ENCODE data around the gene DPY30.
"Not testable (repeated sequence)": the region's sequence is repeated elsewhere in the genome, so short reads cannot be mapped to it uniquely, and the experiment has no call there.

Gene DPY30

DNA sequence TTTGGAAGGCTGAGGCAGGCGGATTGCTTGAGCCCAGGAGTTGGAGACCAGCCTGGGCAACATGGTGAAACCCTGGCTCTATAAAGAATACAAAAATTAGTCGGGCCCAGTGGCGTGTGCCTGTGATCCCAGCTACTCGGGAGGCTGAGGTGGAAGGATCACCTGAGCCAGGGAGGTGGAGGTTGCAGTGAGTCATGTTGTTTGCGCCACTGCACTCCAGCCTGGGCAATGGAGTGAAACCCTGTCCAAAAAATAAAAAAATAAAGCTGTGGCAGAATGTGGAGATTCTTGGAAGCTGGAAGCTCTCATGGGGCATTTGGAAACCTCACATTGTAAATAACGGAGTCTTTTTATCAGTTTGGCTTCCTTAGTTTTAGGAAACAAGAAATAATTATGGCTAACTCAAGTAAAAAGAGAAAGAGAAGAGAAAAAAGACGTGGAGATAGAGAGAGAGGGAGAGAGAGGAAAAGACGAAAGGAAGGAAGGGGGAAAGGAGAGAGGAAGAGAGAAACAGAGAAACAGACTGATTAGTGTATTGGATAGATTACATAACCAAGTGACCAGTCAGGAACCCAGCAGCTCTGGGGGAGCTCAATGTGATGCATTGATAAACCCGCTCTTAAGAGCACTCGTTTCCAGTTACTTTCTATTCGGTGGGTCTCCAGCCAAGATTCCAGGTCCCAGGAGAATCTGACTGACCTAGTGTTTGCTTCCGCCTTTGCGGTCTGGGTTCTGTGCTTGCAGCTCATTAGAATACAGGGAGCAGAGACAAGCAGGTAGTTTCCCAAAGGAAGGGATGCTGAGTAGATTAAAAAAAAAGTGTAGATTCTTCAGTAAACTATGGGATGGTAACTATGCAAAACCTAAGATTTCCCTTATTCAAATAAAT, 22.6 kb upstream of the DPY30 start:
- TF ChIP-seq, protein P1, sequence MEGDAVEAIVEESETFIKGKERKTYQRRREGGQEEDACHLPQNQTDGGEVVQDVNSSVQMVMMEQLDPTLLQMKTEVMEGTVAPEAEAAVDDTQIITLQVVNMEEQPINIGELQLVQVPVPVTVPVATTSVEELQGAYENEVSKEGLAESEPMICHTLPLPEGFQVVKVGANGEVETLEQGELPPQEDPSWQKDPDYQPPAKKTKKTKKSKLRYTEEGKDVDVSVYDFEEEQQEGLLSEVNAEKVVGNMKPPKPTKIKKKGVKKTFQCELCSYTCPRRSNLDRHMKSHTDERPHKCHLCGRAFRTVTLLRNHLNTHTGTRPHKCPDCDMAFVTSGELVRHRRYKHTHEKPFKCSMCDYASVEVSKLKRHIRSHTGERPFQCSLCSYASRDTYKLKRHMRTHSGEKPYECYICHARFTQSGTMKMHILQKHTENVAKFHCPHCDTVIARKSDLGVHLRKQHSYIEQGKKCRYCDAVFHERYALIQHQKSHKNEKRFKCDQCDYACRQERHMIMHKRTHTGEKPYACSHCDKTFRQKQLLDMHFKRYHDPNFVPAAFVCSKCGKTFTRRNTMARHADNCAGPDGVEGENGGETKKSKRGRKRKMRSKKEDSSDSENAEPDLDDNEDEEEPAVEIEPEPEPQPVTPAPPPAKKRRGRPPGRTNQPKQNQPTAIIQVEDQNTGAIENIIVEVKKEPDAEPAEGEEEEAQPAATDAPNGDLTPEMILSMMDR (IDR thresholded peaks at IDR 0.05; ENCODE audit: insufficient read depth, missing control alignments): no peak
- DNase-seq (ENCODE audit: insufficient read length, low spot score) (no peak), FAIRE-seq (no peak)

DNA sequence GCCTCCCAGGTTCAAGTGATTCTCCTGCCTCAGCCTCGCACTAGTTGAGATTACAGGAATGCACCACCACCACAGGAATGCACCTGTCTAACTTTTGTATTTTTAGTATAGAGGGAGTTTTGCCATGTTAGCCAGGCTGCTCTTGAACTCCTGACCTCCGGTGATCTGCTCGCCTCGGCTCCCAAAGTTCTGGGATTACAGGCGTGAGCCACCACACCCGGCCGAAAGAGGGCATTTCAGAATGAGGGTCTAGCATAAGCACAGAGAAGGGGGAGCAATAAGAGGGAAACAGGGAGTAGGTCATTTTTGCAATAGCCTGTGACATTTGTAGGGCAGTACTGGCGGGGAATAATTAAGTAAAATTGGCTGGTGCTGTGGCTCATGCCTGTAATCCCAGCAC, 21.8 kb upstream of the DPY30 start:
- TF ChIP-seq, protein P1 (IDR thresholded peaks at IDR 0.05; ENCODE audit: insufficient read depth, missing control alignments): no peak

DNA sequence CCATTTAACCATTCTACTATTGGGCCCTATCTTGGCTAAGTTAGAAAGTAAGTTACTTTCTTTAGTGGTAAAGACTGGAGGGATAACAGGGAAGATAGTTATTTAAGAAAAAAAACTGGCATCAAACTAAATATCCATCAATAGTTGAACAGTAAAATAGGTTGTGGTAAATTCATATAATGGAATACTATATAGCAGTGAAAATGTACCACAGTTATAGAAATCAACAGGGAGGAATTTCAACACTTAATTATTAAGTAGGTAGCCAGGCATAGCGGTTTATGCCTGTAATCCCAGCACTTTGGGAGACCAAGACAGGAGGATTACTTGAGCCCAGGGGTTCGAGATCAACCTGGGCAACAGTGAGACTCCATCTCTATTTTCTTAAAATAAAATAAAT, 20.7 kb upstream of the DPY30 start:
- TF ChIP-seq, protein P1 (IDR thresholded peaks at IDR 0.05; ENCODE audit: insufficient read depth, missing control alignments): no peak
- FAIRE-seq (no peak), DNase-seq (ENCODE audit: insufficient read length, low spot score) (no peak)

More for the DNA sequence above, 21.8 kb upstream of the DPY30 start:
- no peak for DNase-seq (ENCODE audit: insufficient read length, low spot score)
- no peak for FAIRE-seq

DNA sequence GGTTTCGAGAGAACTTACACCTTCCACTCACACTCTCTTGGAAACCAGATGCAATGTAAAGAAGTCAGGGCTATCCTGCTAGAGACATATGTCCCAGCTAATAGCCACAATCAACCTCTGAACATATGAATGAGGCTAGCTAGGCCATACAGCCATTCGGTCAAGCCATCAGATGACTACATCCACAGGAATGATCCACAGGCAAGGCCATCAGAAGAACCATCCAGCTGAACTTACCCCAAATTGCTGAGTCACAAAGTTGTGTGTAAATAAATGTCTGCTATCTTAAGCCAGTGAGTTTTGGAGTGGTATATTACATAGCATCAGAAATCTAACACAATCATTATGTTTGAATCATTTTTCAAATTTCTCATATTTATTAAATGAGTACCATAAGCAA, 18.5 kb upstream of the DPY30 start:
- DNase-seq (ENCODE audit: insufficient read length, low spot score): no peak
- TF ChIP-seq, protein P1 (IDR thresholded peaks at IDR 0.05; ENCODE audit: insufficient read depth, missing control alignments): no peak
- no peak for FAIRE-seq

DNA sequence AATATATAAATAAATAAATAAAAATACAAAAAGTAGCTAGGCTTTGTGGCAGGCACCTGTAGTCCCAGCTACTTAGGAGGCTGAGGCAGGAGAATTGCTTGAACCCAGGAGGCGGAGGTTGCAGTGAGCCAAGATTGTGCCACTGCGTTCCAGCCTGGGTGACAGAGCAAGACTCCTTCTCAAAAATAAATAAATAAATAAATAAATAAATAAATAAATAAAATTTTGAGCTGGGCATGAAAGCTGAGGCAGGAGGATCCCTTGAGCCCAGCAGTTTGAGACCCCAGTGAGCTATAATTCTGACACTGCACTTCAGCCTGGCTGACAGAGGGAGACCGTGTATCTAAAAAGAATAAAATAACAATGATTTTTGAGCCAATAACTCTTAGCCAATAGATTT, 15.0 kb upstream of the DPY30 start:
- not testable (repeated sequence) for DNase-seq (ENCODE audit: insufficient read length, low spot score); FAIRE-seq

DNA sequence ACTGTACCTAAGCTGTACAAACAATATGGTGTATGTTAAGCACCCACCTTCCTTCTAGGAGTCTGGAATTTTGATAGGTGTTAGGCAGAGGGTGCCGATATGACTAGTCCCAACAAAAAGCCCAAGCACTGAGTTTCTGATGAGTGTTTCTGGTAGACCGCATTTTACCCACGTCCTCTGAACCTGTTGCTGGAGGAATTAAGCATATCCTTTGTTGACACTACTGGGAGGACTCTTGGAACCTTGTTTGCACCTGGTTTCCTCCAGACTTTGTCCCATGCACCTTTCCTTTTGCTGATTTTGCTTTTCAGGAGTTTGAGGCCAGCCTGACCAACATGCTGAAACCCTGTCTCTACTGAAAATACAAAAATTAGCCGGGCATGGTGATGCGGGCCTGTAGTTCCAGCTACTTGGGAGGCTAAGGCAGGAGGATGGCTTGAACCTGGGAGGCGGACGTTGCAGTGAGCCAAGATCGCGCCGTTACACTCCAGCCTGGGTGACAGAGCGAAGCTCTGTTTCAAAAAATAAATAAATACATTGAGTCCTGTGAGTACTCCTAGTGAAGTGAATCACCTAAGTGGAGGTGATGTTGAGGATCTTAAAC, 12.3 kb upstream of the DPY30 start:
- FAIRE-seq (no peak), DNase-seq (ENCODE audit: insufficient read length, low spot score) (no peak)
- TF ChIP-seq, protein P1 (IDR thresholded peaks at IDR 0.05; ENCODE audit: insufficient read depth, missing control alignments): no peak

DNA sequence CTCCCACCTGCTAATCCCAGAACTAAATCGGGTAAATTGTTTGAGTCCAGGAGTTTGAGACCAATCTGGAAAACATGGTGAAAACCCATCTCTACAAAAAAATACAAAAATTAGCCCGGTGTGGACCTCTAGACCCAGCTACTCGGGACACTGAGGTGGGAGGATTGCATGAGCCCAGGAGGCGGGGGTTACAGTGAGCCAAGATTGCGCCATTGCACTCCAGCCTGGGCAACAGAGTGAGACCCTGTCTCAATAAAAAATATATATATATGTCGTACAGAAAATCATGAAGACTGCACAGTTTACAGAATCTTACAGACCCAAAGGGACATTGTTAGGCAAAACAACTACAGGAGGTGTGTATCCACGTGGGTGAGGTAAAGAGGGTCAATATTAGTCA, 4.0 kb upstream of the DPY30 start:
- no peak for FAIRE-seq
- TF ChIP-seq, protein P1 (IDR thresholded peaks at IDR 0.05; ENCODE audit: insufficient read depth, missing control alignments): no peak
- DNase-seq (ENCODE audit: insufficient read length, low spot score): no peak

DNA sequence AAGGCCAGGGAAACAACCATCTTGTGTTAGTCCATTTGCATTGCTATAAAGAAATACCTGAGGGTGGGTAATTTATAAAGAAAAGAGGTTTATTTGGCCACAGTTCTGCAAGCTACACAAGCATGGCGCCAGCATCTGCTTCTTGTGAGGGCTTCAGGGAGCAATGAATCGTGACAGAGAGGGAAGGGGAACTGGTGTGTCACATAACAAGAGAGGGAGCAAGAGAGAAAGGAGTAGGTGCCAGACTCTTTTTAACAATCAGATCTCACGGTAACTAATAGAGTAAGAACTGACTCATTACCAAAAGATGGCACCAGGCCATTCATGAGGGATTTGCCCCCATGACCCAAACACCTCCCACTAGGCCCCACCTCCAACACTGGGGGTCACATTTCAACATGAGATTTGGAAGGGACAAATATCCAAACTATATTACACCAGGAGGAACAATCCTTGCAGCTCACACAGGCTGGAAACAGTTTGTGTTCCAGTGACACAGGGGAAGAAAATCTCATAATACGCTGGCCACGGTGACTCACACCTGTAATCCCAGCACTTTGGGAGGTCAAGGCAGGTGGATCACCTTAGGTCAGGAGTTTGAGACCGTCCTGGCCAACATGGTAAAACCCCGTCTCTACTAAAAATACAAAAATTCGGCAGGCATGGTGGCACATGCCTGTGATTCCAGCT, 5.3 kb downstream of the DPY30 start:
- not testable (repeated sequence) for DNase-seq (ENCODE audit: insufficient read length, low spot score); FAIRE-seq

DNA sequence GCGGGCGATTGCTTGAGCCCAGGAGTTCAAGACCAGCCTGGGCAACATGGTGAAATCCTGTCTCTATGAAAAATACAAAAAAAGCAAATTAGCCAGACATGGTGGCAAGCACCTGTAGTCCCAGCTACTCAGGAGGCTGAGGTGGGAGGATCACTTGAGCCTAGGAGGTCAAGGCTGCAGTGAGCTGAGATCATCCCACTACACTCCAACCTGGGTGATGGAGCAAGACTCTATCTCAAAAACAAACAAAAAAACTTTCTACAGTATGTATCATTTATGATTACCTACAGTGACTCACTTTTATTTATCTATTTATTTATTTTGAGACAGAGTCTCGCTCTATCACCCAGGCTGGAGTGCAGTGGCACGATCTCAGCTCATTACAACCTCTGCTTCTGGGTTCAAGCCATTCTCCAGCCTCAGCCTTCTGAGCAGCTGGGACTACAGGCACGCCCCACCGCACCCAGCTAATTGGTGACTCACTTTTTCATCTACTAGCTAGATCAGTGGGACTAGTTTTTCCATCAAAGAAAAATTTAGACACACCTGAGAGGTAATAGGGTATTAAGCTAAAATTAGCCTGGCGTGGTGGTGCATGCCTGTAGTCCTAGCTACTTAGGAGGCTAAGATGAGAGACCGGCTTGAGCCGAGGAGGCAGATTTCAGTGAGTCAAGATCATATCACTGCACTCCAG, 20.7 kb downstream of the DPY30 start:
- not testable (repeated sequence) for FAIRE-seq; DNase-seq (ENCODE audit: insufficient read length, low spot score)
